ENCODE results near the gene MANBA.

MANBA gene

DNA sequence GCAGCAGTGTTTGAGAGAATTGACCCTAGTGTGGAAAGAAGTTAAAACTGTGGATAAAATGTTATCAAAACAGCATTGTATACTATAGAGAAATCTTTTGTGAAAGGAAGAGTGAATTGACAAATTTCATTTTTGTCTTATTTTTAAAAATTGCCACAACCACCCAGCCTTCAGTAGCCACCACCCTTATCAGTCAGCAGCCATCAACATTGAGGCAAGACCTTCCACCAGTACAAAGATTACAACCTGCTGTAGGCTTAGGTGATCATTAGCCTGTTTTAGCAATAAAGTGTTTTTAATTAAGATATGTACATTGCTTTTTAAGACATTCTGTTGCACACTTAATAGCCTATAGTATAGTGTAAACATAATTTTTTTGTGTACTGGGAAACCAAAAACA is 168.5 kb downstream of the MANBA start:
- DNase-seq (ENCODE audit: low read depth in 2 of 2): no peak

DNA sequence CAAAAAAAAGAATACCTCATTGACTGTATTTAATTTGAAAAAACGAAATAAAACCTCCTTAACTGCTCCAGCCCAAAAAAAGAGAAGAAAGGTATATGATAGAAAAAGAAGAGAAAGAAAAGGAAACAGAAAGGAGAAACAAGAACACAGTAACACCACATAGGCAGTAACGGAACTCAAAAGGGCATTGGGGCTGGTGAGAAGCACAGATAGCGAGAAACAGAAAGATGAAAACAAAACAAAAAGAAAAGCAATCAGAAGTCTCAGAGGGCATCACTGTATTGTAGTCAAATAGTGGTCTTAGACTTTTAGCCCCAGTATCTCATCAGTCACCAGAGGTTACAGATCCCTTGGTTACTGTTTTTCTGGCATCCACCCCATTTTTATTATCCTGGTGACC is 171.0 kb downstream of the MANBA start:
- no peak for DNase-seq (ENCODE audit: low read depth in 2 of 2)

DNA sequence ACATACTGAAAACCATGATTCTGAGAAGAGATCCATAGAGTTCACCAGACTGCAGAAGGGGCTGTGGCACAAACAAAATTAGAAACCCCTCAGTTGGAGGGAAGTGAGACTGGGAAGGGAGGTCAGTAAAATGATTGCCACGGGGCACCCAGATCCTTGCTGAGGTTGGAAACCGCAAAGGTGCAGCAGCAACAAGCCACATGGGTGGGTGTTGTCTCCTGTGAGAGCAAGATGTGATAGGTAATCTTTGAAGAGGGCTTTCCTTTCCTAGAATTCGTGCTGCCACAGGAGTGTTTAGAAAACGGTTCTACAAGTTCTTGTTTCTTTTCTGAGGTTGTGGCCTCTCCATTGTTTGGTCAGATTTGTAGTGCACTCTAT is 174.1 kb downstream of the MANBA start:
- peak; percentile 30 to 34 for DNase-seq (ENCODE audit: low read depth in 2 of 2)

DNA sequence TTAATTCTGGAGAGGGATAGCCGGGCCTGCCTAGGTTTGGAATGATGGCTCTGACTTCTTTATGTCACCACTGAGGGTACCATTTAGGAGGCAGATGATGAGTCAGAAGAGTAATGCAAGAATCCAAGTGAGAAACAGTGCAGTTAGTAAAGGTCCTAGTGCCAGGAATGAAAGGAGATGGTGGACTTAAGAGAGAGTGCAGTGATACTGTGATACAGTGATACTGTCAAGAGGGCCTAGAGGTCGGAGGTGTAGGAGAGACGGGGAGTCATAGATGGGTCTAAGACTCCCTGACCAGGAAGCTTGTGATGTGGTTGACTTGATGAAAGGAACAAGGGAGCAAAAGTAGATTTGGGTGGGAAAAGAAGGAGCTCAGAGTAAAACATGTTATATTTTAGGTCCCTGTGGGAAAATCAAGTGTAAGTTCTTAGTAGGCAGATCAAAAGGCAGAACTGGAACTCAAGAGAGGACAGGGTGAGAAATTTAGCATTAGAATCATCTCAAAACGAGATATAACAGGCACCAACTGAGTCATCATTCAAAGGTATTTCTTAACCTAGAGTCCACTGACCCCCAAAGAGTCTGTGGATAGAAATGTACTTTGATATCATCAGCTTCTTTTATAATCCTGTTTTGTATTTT is 174.6 kb downstream of the MANBA start:
- no peak for DNase-seq (ENCODE audit: low read depth in 2 of 2)

DNA sequence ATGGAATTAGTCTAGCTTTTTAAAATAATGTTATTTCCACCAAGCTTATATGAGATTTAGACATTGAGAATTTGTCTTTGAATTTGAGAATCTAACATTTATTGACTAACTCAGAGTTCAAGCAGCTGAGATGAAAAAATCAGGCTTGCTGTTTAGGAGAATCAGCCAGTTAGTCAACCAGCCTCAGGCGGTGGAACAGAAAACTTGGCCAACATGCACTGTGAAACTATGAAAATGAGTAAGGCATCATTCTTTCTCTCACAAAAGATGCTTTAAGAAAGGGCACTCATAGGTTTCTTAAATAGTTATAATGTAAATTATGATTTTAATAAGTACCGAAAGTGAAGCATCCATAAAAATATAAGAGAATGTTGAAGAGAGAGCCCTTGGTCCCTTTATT is 175.4 kb downstream of the MANBA start:
- no peak for DNase-seq (ENCODE audit: low read depth in 2 of 2)

DNA sequence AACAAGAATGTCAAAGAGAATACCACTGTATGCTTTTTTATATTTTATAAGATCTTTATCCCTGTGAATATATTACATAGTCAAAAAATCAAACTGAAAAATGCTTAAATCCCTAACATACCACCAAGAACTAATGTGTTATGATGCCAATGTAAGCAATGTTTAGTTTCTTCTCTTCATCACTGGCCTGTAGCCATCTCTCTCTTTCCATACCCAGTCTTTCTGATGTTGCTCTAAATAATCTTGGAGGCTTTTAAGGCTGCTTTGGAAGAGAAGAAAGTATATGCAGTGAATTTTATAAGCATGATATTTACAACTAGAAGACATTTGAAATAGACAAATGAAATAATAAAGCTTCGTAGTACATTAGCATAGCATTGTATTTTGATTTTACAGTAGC is 176.7 kb downstream of the MANBA start:
- no peak for DNase-seq (ENCODE audit: low read depth in 2 of 2)
